Liver (tissue), 9 donors: Measurements from ENCODE around the gene BRSK2. TPM values are rescaled to one million over a fixed set of nuclear protein-coding genes. Genes with fewer than 3 reads are reported as not detected.
"Not testable (repeated sequence)": the region's sequence is repeated elsewhere in the genome, so short reads cannot be mapped to it uniquely, and the experiment has no call there.

Source experiments
- DNase-seq: peaks from one replicate; pipeline ENCODE4 v3.0.0-alpha.2; 2017; ENCODE audit warnings: low spot score
- H3K27ac ChIP-seq, 2 donors: one replicate each; pipeline ENCODE4 v1.7.0; 2013; ENCODE audit warnings: inconsistent platforms in 2 of 2, low read length in 2 of 2, control low read depth in 1 of 2, low read depth in 1 of 2, mild to moderate bottlenecking in 1 of 2
- H3K27me3 ChIP-seq, 4 donors: one replicate each; pipeline versions ENCODE4 v1.6.1 to v1.7.0; 2013; ENCODE audit warnings: low read length in 3 of 4, inconsistent platforms in 1 of 4, mild to moderate bottlenecking in 1 of 4, moderate library complexity in 1 of 4; ENCODE audit not compliant: control insufficient read depth in 4 of 4, insufficient read depth in 4 of 4
- H3K36me3 ChIP-seq, 4 donors: one replicate each; pipeline versions ENCODE4 v1.6.1 to v1.7.0; 2013; ENCODE audit warnings: low read length in 3 of 4, mild to moderate bottlenecking in 3 of 4, low read depth in 1 of 4, moderate library complexity in 1 of 4; ENCODE audit not compliant: control insufficient read depth in 4 of 4, insufficient read depth in 3 of 4
- H3K4me1 ChIP-seq, 4 donors: one replicate each; pipeline versions ENCODE4 v1.6.1 to v1.7.0; 2013; ENCODE audit warnings: low read length in 3 of 4, mild to moderate bottlenecking in 3 of 4, moderate library complexity in 1 of 4; ENCODE audit not compliant: control insufficient read depth in 4 of 4, insufficient read depth in 4 of 4
- H3K4me3 ChIP-seq, 3 donors: one replicate each; pipeline versions ENCODE4 v1.6.1 to v1.7.0; 2013; ENCODE audit warnings: low read length in 3 of 3, control low read depth in 1 of 3, low read depth in 1 of 3, mild to moderate bottlenecking in 1 of 3
- H3K9ac ChIP-seq, 2 donors: one replicate each; pipeline ENCODE4 v1.7.0; 2013; ENCODE audit warnings: low read length in 2 of 2, mild to moderate bottlenecking in 2 of 2, moderate library complexity in 2 of 2, control low read depth in 1 of 2, low read depth in 1 of 2
- H3K9me3 ChIP-seq, 4 donors: one replicate each; pipeline versions ENCODE4 v1.6.1 to v1.7.0; 2013; ENCODE audit warnings: low read length in 3 of 4; ENCODE audit not compliant: control insufficient read depth in 4 of 4
- FOXA1 ChIP-seq: IDR thresholded peaks from 2 replicates; pipeline ENCODE4 v1.6.1; 2016; ENCODE audit warnings: antibody characterized with exemption
- GABPA ChIP-seq, 2 donors: IDR thresholded peaks in 1 of 2; conservative IDR thresholded peaks in 1 of 2; 2 replicates each; pipeline ENCODE4 v1.6.1; 2016; ENCODE audit warnings: antibody characterized with exemption in 2 of 2, mild to moderate bottlenecking in 1 of 2, moderate library complexity in 1 of 2
- HNF4A ChIP-seq, 2 donors: conservative IDR thresholded peaks; 2 replicates each; pipeline ENCODE4 v1.6.1; 2016; ENCODE audit warnings: antibody characterized with exemption in 2 of 2, mild to moderate bottlenecking in 2 of 2
- HNF4G ChIP-seq: IDR thresholded peaks from 2 replicates; pipeline ENCODE4 v1.6.1; 2016; ENCODE audit warnings: antibody characterized with exemption
- JUND ChIP-seq, 2 donors: IDR thresholded peaks; 2 replicates each; pipeline ENCODE4 v1.6.1; 2016; ENCODE audit warnings: antibody characterized with exemption in 2 of 2
- NR2F2 ChIP-seq: IDR thresholded peaks from 2 replicates; pipeline ENCODE4 v1.6.1; 2016; ENCODE audit warnings: antibody characterized with exemption
- RXRA ChIP-seq, 2 donors: IDR thresholded peaks; 2 replicates each; pipeline ENCODE4 v1.6.1; 2017 to 2018; ENCODE audit warnings: antibody characterized with exemption in 2 of 2, mild to moderate bottlenecking in 1 of 2
- TAF1 ChIP-seq: conservative IDR thresholded peaks from 2 replicates; pipeline ENCODE4 v1.6.1; 2016; ENCODE audit warnings: antibody characterized with exemption, mild to moderate bottlenecking
- WGBS: extraction: QIAGEN DNeasy Blood & Tissue Kit; methylation state at CpG from one replicate; pipeline ENCODE4 v1.1.7; 2013; 5-methylcytosine and 5-hydroxymethylcytosine counted together
- polyA plus RNA-seq, 2 donors: library from polyadenylated mRNA; stranded (reverse) in 1 of 2; unstranded in 1 of 2; fragments of 200-250 nt in 1 of 2; fragments of >200 nt in 1 of 2; fragmentation: Nextera tagmentation in 1 of 2; extraction: Ambion mirVana in 1 of 2; gene quantifications; one replicate each; pipeline versions ENCODE4 v1.2.1 to v1.2.3, GENCODE V29; 2013 to 2015
- total RNA-seq, 2 donors: library from RNA; depleted of rRNA; stranded (reverse); fragments of >200 nt; gene quantifications; one replicate each; pipeline ENCODE4 v1.2.3, GENCODE V29; 2014
- TF ChIP-seq, protein P1 (sequence below): IDR thresholded peaks from 2 replicates; pipeline ENCODE4 v1.6.1; 2016; ENCODE audit warnings: antibody characterized with exemption
- TF ChIP-seq, protein P2 (sequence below): IDR thresholded peaks from 2 replicates; pipeline ENCODE4 v1.6.1; 2016; ENCODE audit warnings: antibody characterized with exemption
- TF ChIP-seq, protein P3 (sequence below): fragments of 150-350 bp; IDR thresholded peaks from 2 replicates; pipeline ENCODE4 v1.5.1; 2017; ENCODE audit warnings: improper control_type of control experiment, low read depth, low read length; ENCODE audit not compliant: missing input control
- donor health status: healthy.
- donor health status: healthy.
- donor health status: healthy.
- donor health status: healthy.
- donor health status: healthy.

BRSK2 gene
- total and polyA plus RNA-seq, 4 donors, result 0.05 to 0.17 TPM; not detected in 2

- Histone ChIP-seq H3K27ac (no peak overlapping the region), H3K36me3 (no peaks in the 10 kb centered on the region), H3K4me1 (no peaks in the 10 kb centered on the region), H3K27me3 (no peaks in the 10 kb centered on the region), H3K9ac (no peak overlapping the region), H3K4me3 (no peak overlapping the region), H3K9me3 (peaks cover 2 to 10% (median 4%) of the 10 kb centered on the region in 4 donors)
- DNase-seq, result no peak
- 94% methylated on average over 34 of the region's 36 CpGs for WGBS
- TF ChIP-seq, protein P1, sequence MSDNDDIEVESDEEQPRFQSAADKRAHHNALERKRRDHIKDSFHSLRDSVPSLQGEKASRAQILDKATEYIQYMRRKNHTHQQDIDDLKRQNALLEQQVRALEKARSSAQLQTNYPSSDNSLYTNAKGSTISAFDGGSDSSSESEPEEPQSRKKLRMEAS, result no peak
- TF ChIP-seq NR2F2 (no peak), JUND (IDR thresholded peaks at IDR 0.05) (no peak), GABPA (IDR thresholded peaks at IDR 0.05 in 1 of 2, conservative IDR thresholded peaks at IDR 0.05 in 1 of 2) (no peak), TAF1 (no peak), FOXA1 (no peak)
- TF ChIP-seq, protein P2, sequence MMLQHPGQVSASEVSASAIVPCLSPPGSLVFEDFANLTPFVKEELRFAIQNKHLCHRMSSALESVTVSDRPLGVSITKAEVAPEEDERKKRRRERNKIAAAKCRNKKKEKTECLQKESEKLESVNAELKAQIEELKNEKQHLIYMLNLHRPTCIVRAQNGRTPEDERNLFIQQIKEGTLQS, result no peak
- TF ChIP-seq, protein P3, sequence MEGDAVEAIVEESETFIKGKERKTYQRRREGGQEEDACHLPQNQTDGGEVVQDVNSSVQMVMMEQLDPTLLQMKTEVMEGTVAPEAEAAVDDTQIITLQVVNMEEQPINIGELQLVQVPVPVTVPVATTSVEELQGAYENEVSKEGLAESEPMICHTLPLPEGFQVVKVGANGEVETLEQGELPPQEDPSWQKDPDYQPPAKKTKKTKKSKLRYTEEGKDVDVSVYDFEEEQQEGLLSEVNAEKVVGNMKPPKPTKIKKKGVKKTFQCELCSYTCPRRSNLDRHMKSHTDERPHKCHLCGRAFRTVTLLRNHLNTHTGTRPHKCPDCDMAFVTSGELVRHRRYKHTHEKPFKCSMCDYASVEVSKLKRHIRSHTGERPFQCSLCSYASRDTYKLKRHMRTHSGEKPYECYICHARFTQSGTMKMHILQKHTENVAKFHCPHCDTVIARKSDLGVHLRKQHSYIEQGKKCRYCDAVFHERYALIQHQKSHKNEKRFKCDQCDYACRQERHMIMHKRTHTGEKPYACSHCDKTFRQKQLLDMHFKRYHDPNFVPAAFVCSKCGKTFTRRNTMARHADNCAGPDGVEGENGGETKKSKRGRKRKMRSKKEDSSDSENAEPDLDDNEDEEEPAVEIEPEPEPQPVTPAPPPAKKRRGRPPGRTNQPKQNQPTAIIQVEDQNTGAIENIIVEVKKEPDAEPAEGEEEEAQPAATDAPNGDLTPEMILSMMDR, result no peak
Observed at GRCh38 chr11:1412377-1413095, 22.8 kb downstream of the BRSK2 start.

DNA sequence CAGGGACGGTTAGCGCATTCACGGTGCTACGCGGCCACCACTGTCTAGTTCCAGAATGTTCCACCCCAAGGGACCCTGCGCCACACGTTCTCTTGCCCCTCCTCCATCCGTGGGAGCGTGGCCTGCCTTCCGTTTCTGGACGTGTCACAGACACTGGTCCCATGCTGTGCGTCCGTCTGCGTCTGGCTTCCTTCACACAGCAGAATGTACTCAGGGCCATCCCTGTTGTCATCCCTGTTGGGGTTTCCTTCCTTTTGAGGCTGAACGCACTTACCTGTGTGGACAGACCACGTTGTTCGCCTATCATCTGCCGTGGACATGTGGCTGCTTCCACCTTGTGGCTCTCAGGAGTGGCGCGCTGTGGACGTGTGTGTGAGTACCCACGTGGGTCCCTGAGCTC is 24.9 kb downstream of the BRSK2 start:
- WGBS, result 89% methylated on average over 22 of the region's 22 CpGs
- peaks cover 13 to 25% (median 14%) of the 10 kb centered on the region in 4 donors for H3K9me3 ChIP-seq
- no peaks in the 10 kb centered on the region for H3K36me3 ChIP-seq
- no peak for DNase-seq
- no peaks in the 10 kb centered on the region for H3K4me1 ChIP-seq
- no peaks in the 10 kb centered on the region for H3K27me3 ChIP-seq
- H3K27ac ChIP-seq, result no peak overlapping the region
- no peak overlapping the region for H3K4me3 ChIP-seq
- H3K9ac ChIP-seq, result no peak overlapping the region
- no peak for TF ChIP-seq NR2F2
- no peak for TF ChIP-seq FOXA1
- TF ChIP-seq HNF4A (conservative IDR thresholded peaks at IDR 0.05), result no peak

- Histone ChIP-seq H3K9me3 (peaks cover 13 to 25% (median 16%) of the 10 kb centered on the region in 4 donors), H3K4me3 (no peak overlapping the region), H3K36me3 (no peaks in the 10 kb centered on the region), H3K4me1 (no peaks in the 10 kb centered on the region), H3K27me3 (no peaks in the 10 kb centered on the region), H3K27ac (no peak overlapping the region), H3K9ac (no peak overlapping the region)
- DNase-seq, result no peak
- no peak for TF ChIP-seq HNF4G
- TF ChIP-seq FOXA1, result no peak
- TF ChIP-seq RXRA (IDR thresholded peaks at IDR 0.05), result no peak
- 83% methylated on average over 7 of the region's 7 CpGs for WGBS
Observed at GRCh38 chr11:1415631-1416030, 25.9 kb downstream of the BRSK2 start.

- WGBS, result 98% methylated on average over 1 of the region's 1 CpG
- not testable (repeated sequence) for H3K4me3 ChIP-seq, DNase-seq, H3K9ac ChIP-seq, H3K4me1 ChIP-seq, H3K27me3 ChIP-seq, H3K27ac ChIP-seq, H3K36me3 ChIP-seq
- H3K9me3 ChIP-seq, result peaks cover 13 to 25% (median 16%) of the 10 kb centered on the region in 4 donors
Observed at GRCh38 chr11:1418192-1418795, 28.6 kb downstream of the BRSK2 start.
